ENCODE measurements around the gene TSPAN14. TPM values are rescaled to one million over a fixed set of nuclear protein-coding genes. Genes with fewer than 3 reads are reported as not detected.
A peak's percentile ranks its signal among the peaks of the same experiment; 100 is the strongest.

TSPAN14 gene
- total and polyA plus RNA-seq, 2 of the 13 experiments (the other 11 are each of a cell fraction or from before 2014, with no cell fraction given): 24.1 to 80.6 TPM

GRCh38 chr10:80529604-80530003 is 75.5 kb downstream of the TSPAN14 start:
- ChIA-PET POLR2A (no interaction called here), CTCF (ENCODE audit: low intra/inter-chr PET ratio, low total read pairs) (interaction anchor here (2.1 kb wide), 1 partner anchor 85 kb away, joined by 9 read pairs; no protein-coding TSS in a partner anchor)
- no peak overlapping the region for H3K4me2 ChIP-seq (ENCODE audit: low read depth, low read length)
- BruUV-seq (replicated peaks): no TSS peak
- no peak overlapping the region for H3K9ac ChIP-seq (ENCODE audit: insufficient read depth, low read depth, low read length)
- H4K20me1 ChIP-seq (ENCODE audit: insufficient read depth, low read length): no peaks in the 10 kb centered on the region
- WGBS (ENCODE audit: low lambda C conversion rate): 67% methylated on average over 12 of the region's 12 CpGs
- H3K4me1 ChIP-seq (ENCODE audit: insufficient read depth, low read length): 0 out of 2 replicates have a peak, but pooled peaks cover 5% of the 10 kb centered on the region
- TF ChIP-seq PRPF4 (IDR thresholded peaks at IDR 0.05; ENCODE audit: low read depth, low read length, poor library complexity, severe bottlenecking) (no peak), NBN (conservative IDR thresholded peaks at IDR 0.05) (no peak), TFE3 (CRISPR knock-in tag; IDR thresholded peaks at IDR 0.05) (no peak), ZNF724P (CRISPR knock-in tag; IDR thresholded peaks at IDR 0.05; ENCODE audit: borderline replicate concordance) (no peak), TAF15 (IDR thresholded peaks at IDR 0.05; ENCODE audit: low read depth, low read length, poor library complexity, severe bottlenecking) (no peak), TP53 (CRISPR knock-in tag; conservative IDR thresholded peaks at IDR 0.05) (no peak)
- no peak for FAIRE-seq
- in situ Hi-C loops (cut with HindIII; ENCODE audit: extremely low pct_ligation_motif_present, low pct_unique_long_range_greater_than_20kb): no loop called here
- H3K9me3 ChIP-seq (ENCODE audit: low read length): no peaks in the 10 kb centered on the region
- intact Hi-C loops (cut with micrococcal nuclease; ENCODE audit: unreplicated experiment): loop anchor here (1.0 to 10.0 kb wide), 2 partner anchors 85 to 145 kb away; no protein-coding TSS in a partner anchor
- no peak overlapping the region for H3K4me3 ChIP-seq (replicated peaks in 1 of 3; ENCODE audit: insufficient read depth in 1 of 3, low read depth in 2 of 3, low read length in 3 of 3)
- DNase-seq (ENCODE audit: low spot score): no peak
- peaks cover 0 to 2% of the 10 kb centered on the region in 2 experiments; a peak in 3 of 5 replicates for H3K27me3 ChIP-seq (ENCODE audit: control insufficient read depth in 1 of 2, insufficient read depth in 2 of 2, low read length in 2 of 2)
- ATAC-seq: no peak
- no peaks in the 10 kb centered on the region for H3K36me3 ChIP-seq (replicated peaks in 1 of 2; ENCODE audit: control insufficient read depth in 1 of 2, insufficient read depth in 2 of 2, low read length in 2 of 2)
- H2AFZ ChIP-seq (ENCODE audit: low read length): no peak overlapping the region
- H3K79me2 ChIP-seq (ENCODE audit: insufficient read depth, low read length): no peaks in the 10 kb centered on the region
- no peak overlapping the region for H3K27ac ChIP-seq (ENCODE audit: extremely low read length, insufficient read depth, low read length)

GRCh38 chr10:80530251-80530650 is 76.1 kb downstream of the TSPAN14 start:
- Histone ChIP-seq H3K27me3 (ENCODE audit: control insufficient read depth in 1 of 2, insufficient read depth in 2 of 2, low read length in 2 of 2) (peaks cover 0 to 2% of the 10 kb centered on the region in 2 experiments; a peak in 3 of 5 replicates), H3K9ac (ENCODE audit: insufficient read depth, low read depth, low read length) (no peak overlapping the region), H3K4me3 (replicated peaks in 1 of 3; ENCODE audit: insufficient read depth in 1 of 3, low read depth in 2 of 3, low read length in 3 of 3) (no peak overlapping the region), H3K79me2 (ENCODE audit: insufficient read depth, low read length) (no peaks in the 10 kb centered on the region), H4K20me1 (ENCODE audit: insufficient read depth, low read length) (no peaks in the 10 kb centered on the region), H3K4me1 (ENCODE audit: insufficient read depth, low read length) (0 out of 2 replicates have a peak, but pooled peaks cover 5% of the 10 kb centered on the region), H3K27ac (ENCODE audit: extremely low read length, insufficient read depth, low read length) (no peak overlapping the region), H2AFZ (ENCODE audit: low read length) (no peak overlapping the region), H3K4me2 (ENCODE audit: low read depth, low read length) (no peak overlapping the region), H3K36me3 (replicated peaks in 1 of 2; ENCODE audit: control insufficient read depth in 1 of 2, insufficient read depth in 2 of 2, low read length in 2 of 2) (no peaks in the 10 kb centered on the region), H3K9me3 (ENCODE audit: low read length) (no peaks in the 10 kb centered on the region)
- CTCF ChIA-PET (ENCODE audit: low intra/inter-chr PET ratio, low total read pairs): interaction anchor here (2.1 kb wide), 1 partner anchor 86 kb away, joined by 9 read pairs; no protein-coding TSS in a partner anchor
- peak; percentile 40 for DNase-seq (ENCODE audit: low spot score)
- no peak for FAIRE-seq
- POLR2A ChIA-PET: no interaction called here
- in situ Hi-C loops (cut with HindIII; ENCODE audit: extremely low pct_ligation_motif_present, low pct_unique_long_range_greater_than_20kb) (no loop called here), intact Hi-C loops (cut with micrococcal nuclease; ENCODE audit: unreplicated experiment) (loop anchor here (1.0 to 10.0 kb wide), 2 partner anchors 86 to 145 kb away; no protein-coding TSS in a partner anchor)
- WGBS (ENCODE audit: low lambda C conversion rate): 7% methylated on average over 2 of the region's 2 CpGs
- ATAC-seq: peak; percentile 70
- BruUV-seq (replicated peaks): no TSS peak
- TF ChIP-seq ZNF275 (CRISPR knock-in tag; IDR thresholded peaks at IDR 0.05; ENCODE audit: borderline replicate concordance) (no peak), DNMT1 (CRISPR knock-in tag; IDR thresholded peaks at IDR 0.05) (no peak), NCOA1 (CRISPR knock-in tag; IDR thresholded peaks at IDR 0.05) (no peak), PAWR (CRISPR knock-in tag; IDR thresholded peaks at IDR 0.05; ENCODE audit: borderline replicate concordance) (no peak), STAG1 (CRISPR knock-in tag; IDR thresholded peaks at IDR 0.05) (peak; percentile 70), ZNF317 (CRISPR knock-in tag; IDR thresholded peaks at IDR 0.05) (no peak), CTCF (CRISPR knock-in tag; IDR thresholded peaks at IDR 0.05) (peak; percentile 59)
